Measurements from ENCODE around the gene RASSF7. TPM values are rescaled to one million over a fixed set of nuclear protein-coding genes. Genes with fewer than 3 reads are reported as not detected.

Gene RASSF7
- total and polyA plus RNA-seq, 2 of the 8 experiments (the other 6 are each of a cell fraction or from before 2014, with no cell fraction given), result 22.3 to 43.9 TPM

DNA sequence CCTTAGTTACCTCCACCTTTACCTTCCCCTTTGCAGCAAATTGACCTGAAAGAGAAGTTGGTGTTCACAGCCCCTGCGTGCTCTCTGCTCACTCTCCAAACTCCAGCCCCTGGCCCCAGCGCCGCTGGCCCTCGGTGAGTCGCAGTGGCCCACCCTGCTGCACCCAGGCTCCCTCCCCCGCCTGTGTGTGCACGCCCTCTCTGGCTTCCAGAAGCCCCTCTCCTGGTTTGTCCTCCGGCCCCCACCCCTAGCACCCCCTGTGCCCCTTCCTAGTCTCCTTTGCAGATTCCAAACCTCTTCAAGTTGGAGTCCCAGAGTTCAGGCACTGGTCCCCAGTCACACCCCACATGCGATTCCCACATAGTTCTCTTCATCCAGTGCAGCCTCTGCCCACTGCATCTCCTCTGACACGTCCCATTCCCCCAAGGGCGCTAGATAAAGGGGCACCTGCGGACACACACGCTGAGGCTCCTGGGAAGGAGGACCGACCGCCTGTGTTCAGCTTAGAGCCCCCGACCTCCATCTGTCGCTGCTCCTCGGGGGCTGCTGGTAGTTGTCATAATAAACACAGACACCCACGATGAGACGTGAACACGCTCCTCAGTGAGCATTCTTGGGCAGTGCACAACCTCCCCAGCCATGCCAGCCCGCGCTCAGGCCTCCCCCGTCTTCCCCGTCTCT is 14.0 kb downstream of the RASSF7 start:
- WGBS, 2 experiments (ENCODE audit: extremely low coverage in 1 of 2, insufficient coverage in 1 of 2, insufficient read length in 1 of 2, insufficient replicate concordance in 2 of 2, low coverage in 1 of 2, low lambda C conversion rate in 2 of 2, missing lambda C conversion rate in 1 of 2), result 19% methylated on average over 20 of the region's 25 CpGs; no CpG with 5 or more reads in 1 of the 2 experiments
- Histone ChIP-seq H4K8ac (ENCODE audit: extremely low read depth, insufficient read depth, low read length) (no peak overlapping the region), H3K4ac (replicated peaks; ENCODE audit: insufficient read length, low read depth, low read length) (no peak overlapping the region), H3K4me2 (ENCODE audit: insufficient read depth in 1 of 2, low read depth in 2 of 2, low read length in 2 of 2) (peak overlapping the region; percentile 83 to 99), H3K27ac (ENCODE audit: low read depth, low read length) (no peak overlapping the region), H3K23ac (ENCODE audit: insufficient read length) (no peak overlapping the region), H3K27me3 (replicated peaks in 1 of 4; ENCODE audit: control insufficient read depth in 3 of 4, extremely low read depth in 1 of 4, insufficient read depth in 3 of 4, low read length in 3 of 4) (peaks cover 8 to 17% (median 13%) of the 10 kb centered on the region in 4 experiments), H3K23me2 (ENCODE audit: low read depth, low read length) (peaks cover 15% of the 10 kb centered on the region), H4K5ac (ENCODE audit: insufficient read length, low read depth, low read length) (no peak overlapping the region), H3K56ac (replicated peaks; ENCODE audit: insufficient read length, low read depth, low read length) (peak overlapping the region; percentile 46), H2BK5ac (ENCODE audit: low read depth, low read length) (no peak overlapping the region), H3K79me1 (ENCODE audit: low read depth, low read length) (peaks cover 12% of the 10 kb centered on the region), H3K9me3 (ENCODE audit: insufficient read depth in 2 of 2, low read depth in 1 of 2, low read length in 1 of 2) (no peaks in the 10 kb centered on the region), H2AK5ac (ENCODE audit: low read depth, low read length) (0 out of 2 replicates have a peak overlapping the region, but pooled peaks have one; percentile 40), H3K14ac (ENCODE audit: insufficient read length) (peak overlapping the region; percentile 53), H3K79me2 (ENCODE audit: control insufficient read depth in 1 of 2, insufficient read depth in 2 of 2, low read length in 2 of 2) (peaks cover 30 to 31% of the 10 kb centered on the region in 2 experiments), H2AFZ (ENCODE audit: low read length) (no peak overlapping the region), H2BK120ac (replicated peaks; ENCODE audit: low read depth, low read length) (no peak overlapping the region), H2BK20ac (ENCODE audit: low read length) (no peak overlapping the region), H2BK15ac (ENCODE audit: low read length) (no peak overlapping the region; the same call in 1 of the 2 replicates), H3K36me3 (ENCODE audit: control insufficient read depth in 2 of 4, insufficient read depth in 4 of 4, low read length in 3 of 4) (no peaks in the 10 kb centered on the region), H3K4me3 (ENCODE audit: extremely low read depth in 1 of 4, insufficient read depth in 2 of 4, low read depth in 3 of 4, low read length in 4 of 4) (peak overlapping the region; percentile 44 to 72 (median 57)), H4K20me1 (replicated peaks in 1 of 2; ENCODE audit: control insufficient read depth in 1 of 2, insufficient read depth in 2 of 2, low read length in 2 of 2) (peaks cover 22 to 28% of the 10 kb centered on the region in 2 experiments), H3K4me1 (replicated peaks in 1 of 4; ENCODE audit: control insufficient read depth in 3 of 4, insufficient read depth in 4 of 4, low read length in 3 of 4) (peaks cover 6 to 26% (median 16%) of the 10 kb centered on the region in 4 experiments), H3K18ac (ENCODE audit: extremely low read depth, low read length) (no peak overlapping the region; the same call in 1 of the 2 replicates), H3K9ac (replicated peaks in 1 of 4; ENCODE audit: extremely low read depth in 1 of 4, low read depth in 3 of 4, low read length in 3 of 4) (no peak overlapping the region; a peak in 1 of 7 replicates), H2BK12ac (ENCODE audit: low read depth, low read length) (no peak overlapping the region), H4K91ac (replicated peaks; ENCODE audit: insufficient read length, low read length) (peak overlapping the region; percentile 74)
- no peak for TF ChIP-seq EP300 (IDR thresholded peaks at IDR 0.05; ENCODE audit: borderline replicate concordance in 1 of 2, low read depth in 2 of 2, low read length in 2 of 2)
- TF ChIP-seq SUZ12 (IDR thresholded peaks at IDR 0.05; ENCODE audit: low read length), result peak; percentile 60
- FAIRE-seq, result no peak
- no peak for DNase-seq (ENCODE audit: low read depth in 1 of 2, low spot score in 2 of 2)
- ChIA-PET CTCF (ENCODE audit: partially characterized antibody) (interaction anchor here (0.6 to 2.1 kb wide), 6 partner anchors 9 to 993 kb away, joined by 3 to 7 read pairs (median 5); no protein-coding TSS in a partner anchor), POLR2A (ENCODE audit: partially characterized antibody) (interaction anchor here (0.8 to 2.1 kb wide), 6 partner anchors 15 to 62 kb away, joined by 3 to 12 read pairs (median 4); partner anchors contain the start of genes DRD4, LMNTD2, LRRC56 and RASSF7)
